Measurements from ENCODE around the gene BMS1. TPM values are rescaled to one million over a fixed set of nuclear protein-coding genes. Genes with fewer than 3 reads are reported as not detected.

Gene BMS1
- total and polyA plus RNA-seq, 10 of the 15 experiments (the other 5 are each of a cell fraction or from before 2014, with no cell fraction given): 7.6 to 33.6 (median 21.0) TPM

DNA sequence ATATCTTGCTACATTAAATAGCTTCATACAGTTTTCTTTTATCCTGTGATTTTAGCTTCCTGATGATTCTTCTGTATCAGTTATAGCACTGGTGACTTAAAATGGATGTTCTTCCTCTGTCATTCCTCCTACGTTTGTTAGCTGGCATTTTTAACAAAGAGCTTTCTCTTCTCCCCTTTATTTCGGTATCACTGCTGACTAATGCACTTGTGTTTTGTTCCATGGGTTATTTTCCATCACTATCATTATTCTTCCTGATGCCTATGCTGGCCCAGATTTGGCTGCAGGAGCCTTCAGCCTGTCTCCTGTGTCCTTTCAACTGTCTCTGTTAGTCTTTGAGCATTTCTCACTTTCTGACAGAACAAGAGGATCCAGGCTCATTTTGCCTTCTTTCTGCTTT is 13.1 kb downstream of the BMS1 start (continued):
- no peak for TF ChIP-seq SRF (IDR thresholded peaks at IDR 0.05; ENCODE audit: low read depth in 2 of 2, low read length in 2 of 2)

DNA sequence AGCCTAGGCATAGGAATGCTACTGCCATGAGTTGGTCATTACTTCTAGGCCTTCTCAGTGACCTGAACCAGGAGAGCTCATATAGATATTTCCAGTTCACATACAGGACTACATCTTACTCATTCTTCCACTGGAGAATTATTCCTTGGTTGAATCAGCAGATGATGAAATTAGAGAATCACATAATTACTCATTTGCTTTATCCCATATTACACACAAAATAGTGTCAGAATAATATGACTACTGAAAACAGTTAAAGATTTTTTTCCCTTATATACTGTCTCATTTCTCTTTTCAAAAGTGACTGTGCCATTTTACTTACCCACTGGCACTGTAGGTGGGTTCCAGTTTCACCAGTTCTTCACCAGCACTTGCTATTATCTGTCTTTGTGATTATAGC is 18.5 kb downstream of the BMS1 start:
- ATAC-seq: peak; percentile 26; the same call in 1 of the 3 replicates
- intact Hi-C loops (cut with micrococcal nuclease; ENCODE audit: unreplicated experiment): no loop called here
- TF ChIP-seq STAT3 (IDR thresholded peaks at IDR 0.05; ENCODE audit: low read depth, low read length) (no peak), JUNB (IDR thresholded peaks at IDR 0.05) (peak; percentile 59), YBX1 (IDR thresholded peaks at IDR 0.05) (no peak), NFIC (IDR thresholded peaks at IDR 0.05; ENCODE audit: low read depth, low read length) (0 out of 2 replicates have a peak, but pooled peaks have one; percentile 51)
- no peak overlapping the region for H3K4me3 ChIP-seq
- POLR2A ChIA-PET: interaction anchor here (1.4 kb wide), 1 partner anchor 18 kb away, joined by 4 read pairs; the partner anchor contains the start of gene BMS1
- in situ Hi-C loops (cut with MboI): no loop called here
- no TSS peak for BruUV-seq (replicated peaks)
- no peak overlapping the region for H3K9ac ChIP-seq (ENCODE audit: control insufficient read depth, insufficient read depth, low read length)
- no peaks in the 10 kb centered on the region for H4K20me1 ChIP-seq (ENCODE audit: control insufficient read depth, insufficient read depth)
- no peaks in the 10 kb centered on the region for H3K27me3 ChIP-seq (replicated peaks in 1 of 2; ENCODE audit: control insufficient read depth in 2 of 2, insufficient read depth in 2 of 2, low read length in 1 of 2)
- H3K79me2 ChIP-seq (ENCODE audit: control insufficient read depth, insufficient read depth, low read length): no peaks in the 10 kb centered on the region
- H3K4me2 ChIP-seq (ENCODE audit: control insufficient read depth, insufficient read depth): no peak overlapping the region
- H3K36me3 ChIP-seq (ENCODE audit: control insufficient read depth in 2 of 2, insufficient read depth in 2 of 2, low read length in 1 of 2): peaks cover 14 to 38% of the 10 kb centered on the region in 2 experiments
- RAD21 ChIA-PET (ENCODE audit: unreplicated experiment): no interaction called here
- H3K9me3 ChIP-seq (replicated peaks; ENCODE audit: control insufficient read depth, insufficient read depth, low read length): no peaks in the 10 kb centered on the region
- H3K4me1 ChIP-seq (ENCODE audit: control insufficient read depth, insufficient read depth, low read length): no peaks in the 10 kb centered on the region
- CTCF ChIA-PET: no interaction called here
- FAIRE-seq: no peak
- no peak for DNase-seq (ENCODE audit: low read depth, low spot score)
- no peak overlapping the region for H2AFZ ChIP-seq (ENCODE audit: control insufficient read depth, low read depth, low read length)
- SMC1A ChIA-PET (ENCODE audit: uncharacterized antibody, unreplicated experiment): no interaction called here
- H3K27ac ChIP-seq (ENCODE audit: control insufficient read depth, insufficient read depth): no peak overlapping the region

DNA sequence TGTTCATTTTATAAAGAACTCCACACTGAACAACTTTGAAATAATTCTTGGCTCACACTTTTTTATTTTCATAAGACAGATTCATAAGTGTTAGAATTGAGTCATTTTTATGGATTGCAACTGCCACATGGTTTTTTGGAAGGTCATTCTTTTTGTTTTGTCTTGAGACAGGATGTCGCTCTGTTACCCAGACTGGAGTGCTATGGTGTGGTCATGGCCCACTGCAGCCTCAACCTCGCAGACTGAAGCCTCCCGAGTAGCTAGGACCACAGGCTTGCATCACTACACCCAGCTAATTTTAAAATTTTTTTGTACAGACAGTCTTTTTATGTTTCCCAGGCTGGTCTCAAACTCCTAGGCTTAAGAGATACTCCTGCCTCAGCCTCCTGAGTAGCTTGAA is 20.3 kb downstream of the BMS1 start:
- H4K20me1 ChIP-seq (ENCODE audit: control insufficient read depth, insufficient read depth): no peaks in the 10 kb centered on the region
- no peak overlapping the region for H3K4me3 ChIP-seq
- H3K27ac ChIP-seq (ENCODE audit: control insufficient read depth, insufficient read depth): no peak overlapping the region
- peaks cover 8 to 32% of the 10 kb centered on the region in 2 experiments for H3K36me3 ChIP-seq (ENCODE audit: control insufficient read depth in 2 of 2, insufficient read depth in 2 of 2, low read length in 1 of 2)
- no peaks in the 10 kb centered on the region for H3K4me1 ChIP-seq (ENCODE audit: control insufficient read depth, insufficient read depth, low read length)
- WGBS (ENCODE audit: insufficient coverage, insufficient replicate concordance, low lambda C conversion rate, missing lambda C conversion rate): 34% methylated on average over 3 of the region's 3 CpGs
- no peak for FAIRE-seq
- H3K27me3 ChIP-seq (replicated peaks in 1 of 2; ENCODE audit: control insufficient read depth in 2 of 2, insufficient read depth in 2 of 2, low read length in 1 of 2): no peaks in the 10 kb centered on the region
- POLR2A ChIA-PET: no interaction called here
- no peak overlapping the region for H3K9ac ChIP-seq (ENCODE audit: control insufficient read depth, insufficient read depth, low read length)
- in situ Hi-C loops (cut with MboI): no loop called here
- ATAC-seq: no peak
- no peak for DNase-seq (ENCODE audit: low read depth, low spot score)
- SMC1A ChIA-PET (ENCODE audit: uncharacterized antibody, unreplicated experiment): interaction anchor here (1.6 kb wide), 1 partner anchor 13 kb away, joined by 3 read pairs; no protein-coding TSS in a partner anchor
- RAD21 ChIA-PET (ENCODE audit: unreplicated experiment): interaction anchor here (1.5 kb wide), 1 partner anchor 20 kb away, joined by 3 read pairs; the partner anchor contains the start of gene BMS1
- CTCF ChIA-PET: no interaction called here
- no TSS peak for BruUV-seq (replicated peaks)
- intact Hi-C loops (cut with micrococcal nuclease; ENCODE audit: unreplicated experiment): no loop called here
- TF ChIP-seq WRNIP1 (IDR thresholded peaks at IDR 0.05; ENCODE audit: borderline replicate concordance, low read depth, low read length) (no peak), MXI1 (IDR thresholded peaks at IDR 0.05; ENCODE audit: low read depth, low read length) (no peak), POU2F2 (IDR thresholded peaks at IDR 0.05; ENCODE audit: borderline replicate concordance, low read depth, low read length) (no peak), ATF7 (IDR thresholded peaks at IDR 0.05; ENCODE audit: low read depth) (no peak), HCFC1 (IDR thresholded peaks at IDR 0.05; ENCODE audit: low read length) (no peak), KLF5 (IDR thresholded peaks at IDR 0.05; ENCODE audit: partially characterized antibody) (no peak), ZSCAN29 (IDR thresholded peaks at IDR 0.05) (no peak), CHD2 (IDR thresholded peaks at IDR 0.05; ENCODE audit: borderline replicate concordance, low read depth, low read length) (no peak)
- TF ChIP-seq, protein P1, sequence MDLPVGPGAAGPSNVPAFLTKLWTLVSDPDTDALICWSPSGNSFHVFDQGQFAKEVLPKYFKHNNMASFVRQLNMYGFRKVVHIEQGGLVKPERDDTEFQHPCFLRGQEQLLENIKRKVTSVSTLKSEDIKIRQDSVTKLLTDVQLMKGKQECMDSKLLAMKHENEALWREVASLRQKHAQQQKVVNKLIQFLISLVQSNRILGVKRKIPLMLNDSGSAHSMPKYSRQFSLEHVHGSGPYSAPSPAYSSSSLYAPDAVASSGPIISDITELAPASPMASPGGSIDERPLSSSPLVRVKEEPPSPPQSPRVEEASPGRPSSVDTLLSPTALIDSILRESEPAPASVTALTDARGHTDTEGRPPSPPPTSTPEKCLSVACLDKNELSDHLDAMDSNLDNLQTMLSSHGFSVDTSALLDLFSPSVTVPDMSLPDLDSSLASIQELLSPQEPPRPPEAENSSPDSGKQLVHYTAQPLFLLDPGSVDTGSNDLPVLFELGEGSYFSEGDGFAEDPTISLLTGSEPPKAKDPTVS (IDR thresholded peaks at IDR 0.05; ENCODE audit: low read depth, low read length): no peak
- H3K79me2 ChIP-seq (ENCODE audit: control insufficient read depth, insufficient read depth, low read length): no peaks in the 10 kb centered on the region
- H3K9me3 ChIP-seq (replicated peaks; ENCODE audit: control insufficient read depth, insufficient read depth, low read length): no peaks in the 10 kb centered on the region
- H3K4me2 ChIP-seq (ENCODE audit: control insufficient read depth, insufficient read depth): no peak overlapping the region
- no peak overlapping the region for H2AFZ ChIP-seq (ENCODE audit: control insufficient read depth, low read depth, low read length)
